ENCODE data around the gene FASTK.
"Not testable (repeated sequence)": the region's sequence is repeated elsewhere in the genome, so short reads cannot be mapped to it uniquely, and the experiment has no call there.

FASTK gene

DNA sequence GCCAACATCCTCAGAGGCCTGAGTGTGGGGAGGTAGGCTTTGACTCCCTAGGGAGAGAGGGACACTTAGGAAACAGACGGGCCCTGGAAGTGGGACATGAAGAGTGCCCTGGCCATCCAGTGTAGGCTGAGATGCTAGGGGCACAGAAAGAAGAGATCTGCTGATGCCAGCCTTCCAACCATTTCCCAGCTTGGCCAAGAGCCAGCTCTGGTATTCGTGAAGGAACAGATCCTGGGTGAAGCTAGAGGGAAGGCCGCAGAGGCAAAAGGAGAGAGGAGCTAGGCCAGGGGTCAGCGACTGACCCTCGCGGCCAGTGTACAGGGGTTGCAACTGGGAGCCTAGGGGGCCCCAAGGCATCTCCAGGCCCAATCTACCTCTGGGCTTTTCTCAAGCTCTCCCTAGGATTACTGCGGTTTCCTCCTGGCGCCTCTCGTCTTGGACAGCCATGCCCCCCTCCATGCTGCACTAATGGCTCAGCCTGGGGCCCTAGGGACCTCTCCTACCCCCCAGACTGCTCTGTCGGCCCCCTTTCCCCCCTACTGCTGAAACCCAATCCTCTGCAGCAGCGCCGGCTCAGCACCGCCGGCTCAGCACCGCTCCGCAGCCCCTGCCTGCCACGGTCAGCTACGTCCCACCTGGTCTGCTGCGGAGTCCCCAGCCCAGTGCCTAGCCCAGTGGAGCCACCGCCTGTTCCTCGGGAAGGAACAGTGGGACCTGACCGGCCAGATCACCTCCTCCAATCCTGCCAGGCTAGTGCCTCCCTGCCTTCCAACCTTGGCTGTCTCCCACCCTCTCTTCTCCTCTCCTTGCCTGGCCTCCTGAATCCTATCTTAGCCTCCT, 32.4 kb downstream of the FASTK start, which contains the start of gene ASIC3:
ASIC3 (plus strand) TSS at position 556 of the 840 bp plus-strand sequence. CDS start 355 bp downstream, outside the sequence.
- no peak within 1 kb of the TSS for H3K4me3 ChIP-seq (ENCODE audit: low read depth in 1 of 2, low read length in 2 of 2)
- H3K4me1 ChIP-seq (ENCODE audit: control insufficient read depth in 1 of 2, insufficient read depth in 2 of 2, low read length in 2 of 2), result peaks cover 0 to 19% of the 10 kb centered on the region in 2 donors
- H3K27ac ChIP-seq (ENCODE audit: low read length), result no peak within 1 kb of the TSS
- peaks cover 0 to 29% of the 10 kb centered on the region in 2 donors for H3K36me3 ChIP-seq (ENCODE audit: control insufficient read depth in 1 of 2, insufficient read depth in 2 of 2, low read length in 2 of 2)
- peaks cover 6% of the 10 kb centered on the region for H3K27me3 ChIP-seq (ENCODE audit: low read depth, low read length)
- H3K9me3 ChIP-seq (ENCODE audit: control insufficient read depth in 1 of 2, low read length in 2 of 2), result no peaks in the 10 kb centered on the region

GRCh38 chr7:151046603-151047573, 33.7 kb downstream of the FASTK start:
- H3K4me3 ChIP-seq (ENCODE audit: low read depth in 1 of 2, low read length in 2 of 2), result no peak overlapping the region
- peaks cover 6% of the 10 kb centered on the region for H3K27me3 ChIP-seq (ENCODE audit: low read depth, low read length)
- no peaks in the 10 kb centered on the region for H3K9me3 ChIP-seq (ENCODE audit: control insufficient read depth in 1 of 2, low read length in 2 of 2)
- H3K4me1 ChIP-seq (ENCODE audit: control insufficient read depth in 1 of 2, insufficient read depth in 2 of 2, low read length in 2 of 2), result peaks cover 0 to 19% of the 10 kb centered on the region in 2 donors
- H3K36me3 ChIP-seq (ENCODE audit: control insufficient read depth in 1 of 2, insufficient read depth in 2 of 2, low read length in 2 of 2), result peaks cover 0 to 42% of the 10 kb centered on the region in 2 donors
- no peak overlapping the region for H3K27ac ChIP-seq (ENCODE audit: low read length)

- Histone ChIP-seq H3K36me3 (ENCODE audit: control insufficient read depth in 1 of 2, insufficient read depth in 2 of 2, low read length in 2 of 2) (peaks cover 0 to 50% of the 10 kb centered on the region in 2 donors), H3K4me3 (ENCODE audit: low read depth in 1 of 2, low read length in 2 of 2) (no peak overlapping the region), H3K9me3 (ENCODE audit: control insufficient read depth in 1 of 2, low read length in 2 of 2) (no peaks in the 10 kb centered on the region), H3K27me3 (ENCODE audit: low read depth, low read length) (peaks cover 6% of the 10 kb centered on the region), H3K27ac (ENCODE audit: low read length) (no peak overlapping the region), H3K4me1 (ENCODE audit: control insufficient read depth in 1 of 2, insufficient read depth in 2 of 2, low read length in 2 of 2) (peaks cover 0 to 15% of the 10 kb centered on the region in 2 donors)
These were observed 34.6 kb downstream of the FASTK start for GRCh38 chr7:151045967-151046366.

DNA sequence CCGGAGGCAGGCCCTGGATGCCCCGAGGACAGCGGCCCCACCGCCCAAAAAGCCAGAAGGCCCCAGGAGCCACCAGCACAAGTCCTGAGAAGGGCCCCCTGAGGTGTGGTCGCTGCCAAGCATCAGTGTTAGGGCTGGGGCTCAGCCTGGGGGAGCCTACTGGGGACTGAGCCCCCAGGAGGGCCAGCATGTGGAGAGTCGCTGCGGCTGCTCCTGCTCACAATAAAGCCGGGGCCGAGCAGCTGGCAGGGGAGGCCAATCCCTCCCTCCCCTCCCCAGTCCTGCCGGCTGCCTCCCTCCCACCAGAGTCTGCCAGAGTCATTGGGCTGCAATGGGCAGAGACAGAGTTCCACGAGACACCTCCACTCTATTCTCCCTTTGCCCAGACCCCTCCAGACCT, 35.3 kb downstream of the FASTK start:
- H3K4me1 ChIP-seq (ENCODE audit: control insufficient read depth in 1 of 2, insufficient read depth in 2 of 2, low read length in 2 of 2), result peaks cover 0 to 10% of the 10 kb centered on the region in 2 donors
- no peaks in the 10 kb centered on the region for H3K9me3 ChIP-seq (ENCODE audit: control insufficient read depth in 1 of 2, low read length in 2 of 2)
- H3K4me3 ChIP-seq (ENCODE audit: low read depth in 1 of 2, low read length in 2 of 2), result no peak overlapping the region
- peaks cover 0 to 54% of the 10 kb centered on the region in 2 donors for H3K36me3 ChIP-seq (ENCODE audit: control insufficient read depth in 1 of 2, insufficient read depth in 2 of 2, low read length in 2 of 2)
- no peak overlapping the region for H3K27ac ChIP-seq (ENCODE audit: low read length)
- peaks cover under 1% of the 10 kb centered on the region for H3K27me3 ChIP-seq (ENCODE audit: low read depth, low read length)

GRCh38 chr7:151043959-151044358, 36.6 kb downstream of the FASTK start:
- no peak overlapping the region for H3K27ac ChIP-seq (ENCODE audit: low read length)
- no peaks in the 10 kb centered on the region for H3K9me3 ChIP-seq (ENCODE audit: control insufficient read depth in 1 of 2, low read length in 2 of 2)
- H3K4me1 ChIP-seq (ENCODE audit: control insufficient read depth in 1 of 2, insufficient read depth in 2 of 2, low read length in 2 of 2), result peaks cover 6 to 19% of the 10 kb centered on the region in 2 donors
- H3K27me3 ChIP-seq (ENCODE audit: low read depth, low read length), result no peaks in the 10 kb centered on the region
- H3K4me3 ChIP-seq (ENCODE audit: low read depth in 1 of 2, low read length in 2 of 2), result no peak overlapping the region
- peaks cover 0 to 54% of the 10 kb centered on the region in 2 donors for H3K36me3 ChIP-seq (ENCODE audit: control insufficient read depth in 1 of 2, insufficient read depth in 2 of 2, low read length in 2 of 2)

DNA sequence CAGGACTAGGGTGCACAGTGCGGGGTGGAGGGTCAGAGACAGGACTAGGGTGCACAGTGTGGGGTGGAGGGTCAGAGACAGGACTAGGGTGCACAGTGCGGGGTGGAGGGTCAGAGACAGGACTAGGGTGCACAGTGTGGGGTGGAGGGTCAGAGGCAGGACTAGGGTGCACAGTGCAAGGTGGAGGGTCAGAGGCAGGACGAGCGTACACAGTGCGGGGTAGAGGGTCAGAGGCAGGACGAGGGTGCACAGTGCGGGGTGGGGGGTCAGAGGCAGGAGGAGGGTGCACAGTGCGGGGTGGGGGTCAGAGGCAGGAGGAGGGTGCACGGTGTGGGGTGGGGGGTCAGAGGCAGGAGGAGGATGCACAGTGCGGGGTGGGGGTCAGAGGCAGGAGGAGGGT, 37.2 kb downstream of the FASTK start:
- H3K4me3 ChIP-seq (ENCODE audit: low read depth in 1 of 2, low read length in 2 of 2); H3K9me3 ChIP-seq (ENCODE audit: control insufficient read depth in 1 of 2, low read length in 2 of 2); H3K27me3 ChIP-seq (ENCODE audit: low read depth, low read length); H3K27ac ChIP-seq (ENCODE audit: low read length): not testable (repeated sequence)
- Histone ChIP-seq H3K36me3 (ENCODE audit: control insufficient read depth in 1 of 2, insufficient read depth in 2 of 2, low read length in 2 of 2) (peaks cover 0 to 58% of the 10 kb centered on the region in 2 donors), H3K4me1 (ENCODE audit: control insufficient read depth in 1 of 2, insufficient read depth in 2 of 2, low read length in 2 of 2) (peaks cover 8 to 24% of the 10 kb centered on the region in 2 donors)

DNA sequence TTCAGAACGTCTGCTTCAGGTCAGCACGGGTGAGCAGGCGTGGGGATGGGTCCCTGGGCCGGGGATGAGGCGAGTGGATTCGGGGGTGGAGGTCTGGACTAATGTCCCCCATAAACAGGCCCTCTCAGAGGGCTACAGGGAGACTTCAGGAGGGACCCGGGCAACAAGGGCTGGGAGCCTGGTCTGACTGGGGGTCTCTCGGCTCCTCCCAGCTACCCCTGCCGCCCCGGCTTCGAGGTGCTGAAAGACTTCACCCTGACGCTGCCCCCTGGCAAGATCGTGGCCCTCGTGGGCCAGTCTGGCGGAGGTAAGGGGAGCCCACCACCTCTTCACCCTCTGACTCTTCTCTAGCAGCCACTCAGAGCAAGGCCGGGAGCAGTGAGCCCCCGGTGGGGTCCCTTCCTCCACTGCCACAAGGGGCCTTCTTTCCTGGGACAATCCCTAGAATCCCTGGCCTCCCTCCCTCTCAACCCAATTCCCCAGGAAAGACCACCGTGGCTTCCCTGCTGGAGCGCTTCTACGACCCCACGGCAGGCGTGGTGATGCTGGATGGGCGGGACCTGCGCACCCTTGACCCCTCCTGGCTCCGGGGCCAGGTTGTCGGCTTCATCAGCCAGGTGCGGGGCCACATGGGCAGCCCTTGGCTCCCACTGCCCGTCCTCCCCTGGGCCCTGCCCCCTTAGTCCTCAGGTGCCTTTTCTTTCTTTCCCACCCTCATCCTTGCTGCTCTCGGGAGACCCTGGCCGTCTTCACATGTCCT, 39.8 kb downstream of the FASTK start:
- Histone ChIP-seq H3K36me3 (ENCODE audit: control insufficient read depth in 1 of 2, insufficient read depth in 2 of 2, low read length in 2 of 2) (peaks cover 12 to 72% of the 10 kb centered on the region in 2 donors), H3K4me1 (ENCODE audit: control insufficient read depth in 1 of 2, insufficient read depth in 2 of 2, low read length in 2 of 2) (peaks cover 8 to 14% of the 10 kb centered on the region in 2 donors), H3K27me3 (ENCODE audit: low read depth, low read length) (no peaks in the 10 kb centered on the region), H3K27ac (ENCODE audit: low read length) (no peak overlapping the region), H3K9me3 (ENCODE audit: control insufficient read depth in 1 of 2, low read length in 2 of 2) (no peaks in the 10 kb centered on the region), H3K4me3 (ENCODE audit: low read depth in 1 of 2, low read length in 2 of 2) (no peak overlapping the region)

DNA sequence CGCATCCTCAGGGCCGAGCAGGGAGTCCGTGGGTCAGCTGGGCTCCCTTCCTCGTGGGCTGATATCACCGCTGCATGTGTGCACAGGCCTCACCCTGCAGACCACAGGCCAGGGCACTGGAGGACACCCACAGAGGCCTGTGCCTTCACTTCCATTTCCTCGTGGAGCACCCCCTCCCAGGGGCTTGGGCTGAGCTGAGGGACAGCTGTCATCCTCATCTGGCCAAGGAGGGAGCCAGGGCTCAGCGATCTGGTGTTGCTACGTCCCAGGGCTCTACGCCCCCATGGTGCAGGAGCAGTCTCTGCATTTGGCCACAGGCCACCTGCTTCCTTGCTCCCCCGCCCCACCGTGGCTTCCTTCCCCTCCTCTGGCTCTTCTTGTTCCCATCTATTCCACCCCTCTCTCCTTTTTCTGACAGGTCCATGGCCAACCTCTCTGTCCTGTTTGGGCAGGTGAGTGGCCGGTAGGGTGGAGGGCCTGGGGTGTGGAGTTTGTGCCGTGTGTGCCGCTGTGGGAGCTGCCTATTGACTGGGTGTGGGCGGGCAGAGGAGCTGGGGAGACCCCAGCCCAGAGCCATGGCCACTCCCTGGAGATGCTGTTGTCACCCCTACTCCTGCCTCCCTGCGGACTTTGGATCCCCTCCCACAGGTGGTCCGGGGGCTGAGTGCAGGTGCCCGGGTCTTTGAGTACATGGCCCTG, 40.6 kb downstream of the FASTK start:
- Histone ChIP-seq H3K36me3 (ENCODE audit: control insufficient read depth in 1 of 2, insufficient read depth in 2 of 2, low read length in 2 of 2) (peaks cover 20 to 72% of the 10 kb centered on the region in 2 donors), H3K4me1 (ENCODE audit: control insufficient read depth in 1 of 2, insufficient read depth in 2 of 2, low read length in 2 of 2) (peaks cover 8 to 14% of the 10 kb centered on the region in 2 donors), H3K9me3 (ENCODE audit: control insufficient read depth in 1 of 2, low read length in 2 of 2) (no peaks in the 10 kb centered on the region), H3K4me3 (ENCODE audit: low read depth in 1 of 2, low read length in 2 of 2) (no peak overlapping the region), H3K27ac (ENCODE audit: low read length) (no peak overlapping the region), H3K27me3 (ENCODE audit: low read depth, low read length) (no peaks in the 10 kb centered on the region)

DNA sequence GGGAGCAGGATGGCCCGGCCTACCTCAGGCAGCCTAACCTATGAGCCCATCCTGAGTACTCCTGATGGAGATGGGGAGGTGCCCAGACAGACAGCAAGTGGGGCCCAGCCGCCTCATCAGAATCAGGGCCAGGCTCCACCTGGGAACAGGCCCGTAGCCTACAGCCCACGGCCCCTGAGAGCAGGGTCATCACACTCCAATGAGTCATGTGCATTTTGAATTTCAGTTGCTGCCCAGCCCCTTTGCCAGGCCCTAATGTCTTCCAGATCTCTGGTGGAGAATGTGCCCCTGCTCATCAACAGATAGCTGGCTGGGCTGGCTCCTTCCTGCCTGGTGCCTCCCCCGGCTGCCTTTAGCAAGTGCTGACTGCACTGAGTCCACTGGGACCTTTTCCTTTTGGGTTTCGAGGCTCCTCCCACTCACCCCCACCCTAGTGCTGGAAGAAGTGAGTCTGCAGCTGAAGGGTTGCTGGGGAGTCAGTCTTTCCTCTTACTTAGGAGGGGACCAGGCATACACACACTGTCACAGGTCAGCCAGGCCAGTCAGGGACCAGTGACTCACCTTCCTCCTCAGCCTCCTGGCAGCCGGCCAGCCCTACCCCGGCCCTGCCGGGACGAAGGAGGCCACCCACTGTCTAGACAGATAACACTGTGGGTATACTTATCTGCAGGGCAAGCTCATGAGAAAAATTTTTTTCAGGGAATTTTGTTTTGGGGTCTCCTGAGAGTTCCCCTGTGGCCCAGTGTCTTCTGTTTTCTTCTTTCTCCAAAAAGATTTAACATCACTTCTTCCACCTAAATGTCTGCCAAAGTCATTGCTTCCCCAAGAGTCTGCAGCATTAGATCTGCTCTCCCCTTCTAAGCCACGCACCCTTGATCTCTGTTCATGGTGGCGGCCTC, 41.4 kb downstream of the FASTK start:
- no peak overlapping the region for H3K27ac ChIP-seq (ENCODE audit: low read length)
- peaks cover 8 to 14% of the 10 kb centered on the region in 2 donors for H3K4me1 ChIP-seq (ENCODE audit: control insufficient read depth in 1 of 2, insufficient read depth in 2 of 2, low read length in 2 of 2)
- H3K36me3 ChIP-seq (ENCODE audit: control insufficient read depth in 1 of 2, insufficient read depth in 2 of 2, low read length in 2 of 2), result peaks cover 26 to 72% of the 10 kb centered on the region in 2 donors
- H3K9me3 ChIP-seq (ENCODE audit: control insufficient read depth in 1 of 2, low read length in 2 of 2), result no peaks in the 10 kb centered on the region
- H3K4me3 ChIP-seq (ENCODE audit: low read depth in 1 of 2, low read length in 2 of 2), result no peak overlapping the region
- H3K27me3 ChIP-seq (ENCODE audit: low read depth, low read length), result no peaks in the 10 kb centered on the region

Data from muscle layer of duodenum (tissue), 2 donors.